Karpas-422 (cell line): ENCODE results near the gene TBK1. TPM values are rescaled to one million over a fixed set of nuclear protein-coding genes. Genes with fewer than 3 reads are reported as not detected.
A peak's percentile ranks its signal among the peaks of the same experiment; 100 is the strongest.
"Not testable (repeated sequence)": the region's sequence is repeated elsewhere in the genome, so short reads cannot be mapped to it uniquely, and the experiment has no call there.

Experiments used
- DNase-seq: peaks from one replicate; pipeline ENCODE4 v3.0.0-alpha.2; 2015
- H2AFZ ChIP-seq: fragments of 200-600 bp; sonication (generic); 2 replicates; pipeline ENCODE4 v1.6.1; 2014; ENCODE audit warnings: antibody characterized with exemption, low read length, mixed read lengths
- H3K27ac ChIP-seq: fragments of 200-600 bp; sonication (generic); 2 replicates; pipeline ENCODE4 v1.5.1; 2014; ENCODE audit warnings: mild to moderate bottlenecking, low read length, moderate library complexity
- H3K27me3 ChIP-seq: fragments of 200-600 bp; sonication (generic); 2 replicates; pipeline ENCODE4 v1.6.1; 2014; ENCODE audit warnings: low read length, mixed read lengths
- H3K36me3 ChIP-seq: fragments of 200-600 bp; sonication (generic); 2 replicates; pipeline ENCODE4 v1.6.1; 2014; ENCODE audit warnings: low read length, mixed read lengths; ENCODE audit not compliant: insufficient read depth
- H3K4me1 ChIP-seq: fragments of 200-600 bp; sonication (generic); 2 replicates; pipeline ENCODE4 v1.6.1; 2014; ENCODE audit warnings: mild to moderate bottlenecking, low read length, mixed read lengths
- H3K4me2 ChIP-seq: fragments of 200-600 bp; sonication (generic); 2 replicates; pipeline ENCODE4 v1.6.1; 2014; ENCODE audit warnings: low read length, low read depth, mild to moderate bottlenecking; ENCODE audit not compliant: poor library complexity, severe bottlenecking
- H3K4me3 ChIP-seq: fragments of 200-600 bp; sonication (generic); 2 replicates; pipeline ENCODE4 v1.5.1; 2014; ENCODE audit warnings: mild to moderate bottlenecking, antibody characterized with exemption, low read length, mixed read lengths
- H3K79me2 ChIP-seq: fragments of 200-600 bp; sonication (generic); 2 replicates; pipeline ENCODE4 v1.6.1; 2014; ENCODE audit warnings: mild to moderate bottlenecking, low read length, mixed read lengths
- H3K9ac ChIP-seq: fragments of 200-600 bp; sonication (generic); 2 replicates; pipeline ENCODE4 v1.6.0; 2014; ENCODE audit warnings: low read length
- H3K9me2 ChIP-seq: fragments of 200-600 bp; sonication (generic), shearing (Covaris generic); replicated peaks from 2 replicates; pipeline ENCODE4 v1.6.0; 2014; ENCODE audit warnings: mild to moderate bottlenecking, low read length, moderate library complexity; ENCODE audit not compliant: insufficient read depth
- H3K9me3 ChIP-seq: fragments of 300-700, 200-600 bp; sonication (generic); 2 replicates; pipeline ENCODE4 v1.6.1; 2014; ENCODE audit warnings: low read length, mixed read lengths
- H4K20me1 ChIP-seq: fragments of 200-600 bp; sonication (generic); 2 replicates; pipeline ENCODE4 v1.6.1; 2014; ENCODE audit warnings: mild to moderate bottlenecking, antibody characterized with exemption, low read length, low read depth; ENCODE audit not compliant: insufficient read depth
- total RNA-seq: library from RNA; depleted of rRNA; stranded (reverse); fragments of >200 nt; shearing (Covaris generic); gene quantifications from 2 replicates; pipeline ENCODE4 v1.2.3, GENCODE V29; 2014; ENCODE audit warnings: low replicate concordance

Gene TBK1
- total RNA-seq, 1 experiment from 2014 or later = 43.8 TPM

DNA sequence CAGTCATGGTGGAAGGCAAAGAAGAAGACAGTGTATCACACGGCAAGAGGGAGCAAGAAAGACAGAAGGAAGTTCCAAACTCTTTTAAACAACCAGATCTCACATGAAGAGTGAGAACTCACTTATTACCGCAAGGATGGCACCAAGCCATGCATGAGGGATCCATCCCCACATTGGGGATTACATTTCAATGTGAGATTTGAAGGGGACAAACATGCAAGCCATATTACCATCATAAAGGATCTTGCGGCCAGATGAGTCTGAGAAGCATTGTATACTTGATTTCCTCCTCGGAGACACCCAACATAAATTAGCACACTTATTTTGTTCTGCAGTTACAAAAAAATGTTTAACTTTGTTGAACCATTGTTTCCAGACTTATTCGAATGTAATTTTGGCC, 66.5 kb downstream of the TBK1 start:
- no peak overlapping the region for H3K4me2 ChIP-seq
- H3K79me2 ChIP-seq = no peaks in the 10 kb centered on the region
- H3K9ac ChIP-seq = no peak overlapping the region
- no peaks in the 10 kb centered on the region for H3K36me3 ChIP-seq
- no peak overlapping the region for H2AFZ ChIP-seq
- no peaks in the 10 kb centered on the region for H3K27me3 ChIP-seq
- H3K9me2 ChIP-seq = no peaks in the 10 kb centered on the region
- DNase-seq = no peak
- H3K4me3 ChIP-seq = no peak overlapping the region
- H3K4me1 ChIP-seq = peaks cover 12% of the 10 kb centered on the region
- no peaks in the 10 kb centered on the region for H4K20me1 ChIP-seq
- H3K9me3 ChIP-seq = no peaks in the 10 kb centered on the region
- H3K27ac ChIP-seq = no peak overlapping the region

DNA sequence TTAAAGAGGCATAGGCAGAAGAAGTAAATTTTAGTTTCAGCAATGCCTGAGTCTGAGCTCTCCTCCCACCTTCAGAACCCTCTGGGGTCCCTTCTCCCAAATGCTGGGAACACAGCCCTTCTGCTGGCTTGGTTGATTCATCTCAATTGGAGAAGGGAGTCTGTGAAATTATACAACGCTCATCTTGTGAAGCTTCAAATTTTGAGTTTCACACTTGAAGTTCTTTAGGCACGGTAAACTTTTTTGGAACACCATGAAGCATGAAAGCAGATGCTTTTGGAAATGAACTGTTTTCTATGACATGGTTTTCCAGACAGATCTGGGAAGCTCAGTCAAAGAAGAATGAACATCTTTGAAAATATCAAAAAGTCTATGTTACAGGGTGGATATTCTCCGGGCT, 69.9 kb downstream of the TBK1 start:
- no peak overlapping the region for H3K4me3 ChIP-seq
- H3K4me1 ChIP-seq = peaks cover 12% of the 10 kb centered on the region
- H3K79me2 ChIP-seq = no peaks in the 10 kb centered on the region
- no peaks in the 10 kb centered on the region for H3K36me3 ChIP-seq
- no peak overlapping the region for H3K4me2 ChIP-seq
- H3K9me3 ChIP-seq = no peaks in the 10 kb centered on the region
- DNase-seq = no peak
- no peak overlapping the region for H3K27ac ChIP-seq
- H2AFZ ChIP-seq = no peak overlapping the region
- no peaks in the 10 kb centered on the region for H4K20me1 ChIP-seq
- no peaks in the 10 kb centered on the region for H3K27me3 ChIP-seq
- no peaks in the 10 kb centered on the region for H3K9me2 ChIP-seq
- no peak overlapping the region for H3K9ac ChIP-seq

DNA sequence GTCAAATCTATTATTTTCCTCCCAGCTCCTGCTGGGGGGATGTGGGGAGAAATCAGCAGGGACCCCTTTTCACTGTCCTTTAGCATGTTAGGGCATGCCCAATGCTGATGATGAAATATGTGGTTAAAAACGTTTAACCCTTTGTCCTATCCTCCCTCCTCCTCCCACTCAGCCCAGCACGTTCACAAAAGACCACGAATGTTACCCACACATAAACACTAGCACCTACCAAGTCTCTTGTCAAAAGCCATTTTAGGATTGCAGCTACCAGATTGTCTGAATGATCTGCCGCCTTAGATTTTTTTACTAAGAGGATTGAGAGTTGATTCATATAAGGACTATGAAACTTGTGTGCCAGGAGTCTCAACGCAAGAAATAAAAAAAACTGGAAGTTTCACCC, 70.4 kb downstream of the TBK1 start:
- no peaks in the 10 kb centered on the region for H3K79me2 ChIP-seq
- no peaks in the 10 kb centered on the region for H3K9me3 ChIP-seq
- H4K20me1 ChIP-seq = no peaks in the 10 kb centered on the region
- H3K4me2 ChIP-seq = no peak overlapping the region
- no peak overlapping the region for H3K4me3 ChIP-seq
- H2AFZ ChIP-seq = no peak overlapping the region
- H3K9me2 ChIP-seq = no peaks in the 10 kb centered on the region
- H3K4me1 ChIP-seq = peaks cover 12% of the 10 kb centered on the region
- H3K27me3 ChIP-seq = no peaks in the 10 kb centered on the region
- no peak overlapping the region for H3K27ac ChIP-seq
- no peak overlapping the region for H3K9ac ChIP-seq
- DNase-seq = no peak
- H3K36me3 ChIP-seq = no peaks in the 10 kb centered on the region

DNA sequence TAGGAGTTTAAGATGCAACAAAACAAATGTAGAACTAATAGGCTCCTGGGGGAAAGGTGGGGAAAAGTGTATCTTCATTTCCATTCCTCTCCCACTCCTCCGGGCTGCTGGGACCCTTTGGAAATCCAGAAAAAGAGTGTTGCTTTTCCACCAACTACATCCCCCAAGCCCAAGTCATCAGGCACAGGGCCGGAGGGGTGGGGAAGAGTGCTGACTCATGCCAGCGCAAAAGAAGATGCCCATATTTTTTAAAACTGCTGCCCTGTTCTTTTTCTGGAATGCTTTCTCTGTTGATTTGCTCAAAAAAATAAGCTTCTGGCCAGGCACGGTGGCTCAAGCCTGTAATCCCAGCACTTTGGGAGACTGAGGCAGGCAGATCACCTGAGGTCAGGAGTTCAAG, 70.9 kb downstream of the TBK1 start:
- no peaks in the 10 kb centered on the region for H4K20me1 ChIP-seq
- H3K9me2 ChIP-seq = no peaks in the 10 kb centered on the region
- H2AFZ ChIP-seq = no peak overlapping the region
- H3K4me2 ChIP-seq = no peak overlapping the region
- H3K9ac ChIP-seq = no peak overlapping the region
- H3K27me3 ChIP-seq = no peaks in the 10 kb centered on the region
- H3K9me3 ChIP-seq = no peaks in the 10 kb centered on the region
- no peaks in the 10 kb centered on the region for H3K79me2 ChIP-seq
- H3K4me3 ChIP-seq = no peak overlapping the region
- H3K36me3 ChIP-seq = no peaks in the 10 kb centered on the region
- no peak overlapping the region for H3K27ac ChIP-seq
- H3K4me1 ChIP-seq = peaks cover 12% of the 10 kb centered on the region
- no peak for DNase-seq

DNA sequence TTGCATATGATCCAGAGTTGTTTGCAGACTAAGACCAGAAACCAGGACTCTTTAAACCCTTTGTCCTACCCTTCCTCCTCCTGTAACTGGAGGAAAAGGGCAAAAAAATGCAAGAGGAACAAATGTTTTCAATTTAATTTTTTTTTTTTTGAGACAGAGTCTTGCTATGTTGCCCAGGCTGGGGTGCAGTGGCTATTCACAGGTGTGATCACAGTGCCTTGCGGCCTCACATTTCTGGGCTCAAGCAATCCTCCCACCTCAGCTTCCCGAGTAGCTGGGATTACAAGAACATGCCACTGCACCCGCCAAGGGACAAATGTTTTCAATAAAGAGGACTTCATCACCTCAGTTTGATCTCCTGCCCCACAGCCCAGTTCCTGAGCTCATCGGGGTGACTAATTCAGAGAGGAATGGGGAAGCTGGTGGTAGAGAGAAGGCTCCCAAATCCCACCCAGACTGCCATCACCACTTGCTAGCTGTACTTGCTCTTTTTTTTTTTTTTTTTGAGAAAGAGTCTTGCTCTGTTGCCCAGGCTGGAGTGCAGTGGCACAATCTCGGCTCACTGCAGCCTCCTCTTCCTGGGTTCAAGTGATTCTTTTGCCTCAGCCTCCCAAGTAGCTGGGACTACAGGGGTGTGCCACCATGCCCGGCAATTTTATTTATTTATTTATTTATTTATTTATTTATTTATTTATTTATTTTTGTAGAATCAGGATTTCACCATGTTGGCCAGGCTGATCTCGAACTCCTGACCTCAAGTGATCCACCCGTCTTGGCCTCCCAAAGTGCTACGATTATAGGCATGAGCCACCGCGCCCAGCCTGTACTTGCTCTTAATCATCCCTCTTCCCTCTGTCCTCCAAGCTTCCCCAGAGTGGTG, 71.9 kb downstream of the TBK1 start:
- H3K27ac ChIP-seq, H3K9me2 ChIP-seq, H3K9ac ChIP-seq, H3K9me3 ChIP-seq, H2AFZ ChIP-seq, DNase-seq, H4K20me1 ChIP-seq, H3K4me2 ChIP-seq, H3K27me3 ChIP-seq, H3K36me3 ChIP-seq, H3K4me3 ChIP-seq, H3K4me1 ChIP-seq, H3K79me2 ChIP-seq: not testable (repeated sequence)

DNA sequence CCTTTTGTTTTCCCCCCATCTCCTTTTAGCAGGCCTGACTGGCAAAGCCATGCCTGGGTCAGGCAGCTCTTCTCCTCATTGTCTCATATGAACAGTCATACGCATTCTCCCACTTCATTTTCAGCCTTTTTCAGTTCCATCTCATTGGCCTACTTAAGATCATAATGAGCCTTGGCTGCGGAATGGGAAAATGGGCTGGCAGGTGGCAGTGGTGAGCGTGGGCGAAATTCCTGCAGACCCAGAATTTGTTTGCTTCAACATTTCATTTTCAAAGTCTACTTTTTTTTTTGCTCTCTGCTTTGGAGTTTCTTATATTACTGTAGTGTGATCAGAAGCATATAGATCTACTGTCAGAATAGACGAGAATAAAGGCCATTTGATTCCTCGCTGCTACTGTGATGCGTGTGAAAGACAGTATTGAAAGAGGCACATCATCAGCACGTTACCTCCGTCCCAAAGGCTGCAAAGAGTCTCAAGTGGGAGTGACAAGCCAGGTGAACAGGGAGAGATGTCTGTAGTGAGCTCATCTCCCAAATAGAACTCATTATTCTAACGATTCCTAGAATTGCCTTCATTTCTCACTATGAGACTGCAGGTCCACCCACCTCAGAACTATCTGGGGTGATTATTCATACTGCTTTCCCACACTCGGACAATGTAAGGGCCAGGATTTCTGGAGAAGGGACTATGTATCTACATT, 73.7 kb downstream of the TBK1 start:
- H2AFZ ChIP-seq = no peak overlapping the region
- H3K4me3 ChIP-seq = no peak overlapping the region
- H3K4me1 ChIP-seq = no peaks in the 10 kb centered on the region
- no peak for DNase-seq
- H4K20me1 ChIP-seq = no peaks in the 10 kb centered on the region
- H3K9me3 ChIP-seq = no peaks in the 10 kb centered on the region
- no peaks in the 10 kb centered on the region for H3K36me3 ChIP-seq
- H3K79me2 ChIP-seq = no peaks in the 10 kb centered on the region
- H3K27ac ChIP-seq = no peak overlapping the region
- no peaks in the 10 kb centered on the region for H3K9me2 ChIP-seq
- H3K9ac ChIP-seq = no peak overlapping the region
- no peaks in the 10 kb centered on the region for H3K27me3 ChIP-seq
- no peak overlapping the region for H3K4me2 ChIP-seq

DNA sequence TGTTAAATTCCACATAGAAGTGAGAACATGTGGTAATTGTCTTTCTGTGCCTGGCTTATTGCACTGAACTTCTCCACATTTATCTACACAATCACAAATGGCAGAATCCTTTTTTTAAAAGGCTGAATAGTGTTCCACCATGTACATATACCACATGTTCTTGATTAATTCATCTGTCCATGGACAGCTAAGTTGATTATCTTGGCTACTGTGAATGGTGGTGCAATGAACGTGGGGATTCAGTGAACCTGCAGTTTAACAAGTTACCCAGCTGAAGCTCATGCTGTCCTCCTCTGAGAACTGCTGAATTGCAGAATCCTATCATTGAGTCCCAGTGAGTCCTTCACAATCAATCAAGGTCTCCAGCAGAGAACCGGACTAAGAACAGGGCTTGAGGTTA, 74.9 kb downstream of the TBK1 start:
- H2AFZ ChIP-seq = 0 out of 2 replicates have a peak overlapping the region, but pooled peaks have one; percentile 24
- no peaks in the 10 kb centered on the region for H3K9me2 ChIP-seq
- H3K4me3 ChIP-seq = no peak overlapping the region
- H3K4me1 ChIP-seq = no peaks in the 10 kb centered on the region
- no peaks in the 10 kb centered on the region for H3K79me2 ChIP-seq
- H3K4me2 ChIP-seq = no peak overlapping the region
- no peak overlapping the region for H3K27ac ChIP-seq
- H4K20me1 ChIP-seq = no peaks in the 10 kb centered on the region
- no peak overlapping the region for H3K9ac ChIP-seq
- no peaks in the 10 kb centered on the region for H3K36me3 ChIP-seq
- DNase-seq = no peak
- no peaks in the 10 kb centered on the region for H3K9me3 ChIP-seq
- H3K27me3 ChIP-seq = no peaks in the 10 kb centered on the region

DNA sequence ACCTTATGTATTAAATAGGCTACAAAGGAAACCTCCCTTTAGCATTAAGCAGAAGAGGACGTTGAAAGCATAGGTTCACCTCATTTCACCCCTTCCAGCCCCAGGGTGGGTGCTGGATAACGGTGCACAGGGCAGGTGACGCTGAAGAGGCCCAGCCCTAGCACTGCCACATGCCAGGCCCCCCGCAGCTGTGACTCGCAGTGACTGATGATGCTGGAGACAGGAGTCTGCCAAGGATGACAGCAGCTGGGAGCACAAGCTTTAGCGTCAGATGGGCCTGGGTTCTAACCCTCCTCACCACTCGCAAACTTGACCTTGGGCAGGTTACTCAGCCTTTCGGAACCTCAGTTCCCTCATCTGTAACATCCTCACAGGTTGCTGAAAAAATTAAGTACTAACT, 76.7 kb downstream of the TBK1 start:
- Histone ChIP-seq H3K9me2 (no peaks in the 10 kb centered on the region), H3K4me1 (no peaks in the 10 kb centered on the region), H3K9ac (no peak overlapping the region), H4K20me1 (no peaks in the 10 kb centered on the region), H3K4me3 (no peak overlapping the region), H3K79me2 (no peaks in the 10 kb centered on the region), H3K27me3 (no peaks in the 10 kb centered on the region), H3K36me3 (no peaks in the 10 kb centered on the region), H3K9me3 (no peaks in the 10 kb centered on the region), H3K4me2 (no peak overlapping the region), H2AFZ (no peak overlapping the region), H3K27ac (no peak overlapping the region)
- no peak for DNase-seq
